HG02852 (cell line): Measurements from ENCODE around the gene CC2D1B.

ENCODE experiments used
- ATAC-seq: cut with Tn5 transposase; IDR thresholded peaks from one replicate; pipeline ENCODE4 v1.9.1; 2021; ENCODE audit warnings: mild to moderate bottlenecking, moderate library complexity; ENCODE audit not compliant: unreplicated experiment

CC2D1B gene

DNA sequence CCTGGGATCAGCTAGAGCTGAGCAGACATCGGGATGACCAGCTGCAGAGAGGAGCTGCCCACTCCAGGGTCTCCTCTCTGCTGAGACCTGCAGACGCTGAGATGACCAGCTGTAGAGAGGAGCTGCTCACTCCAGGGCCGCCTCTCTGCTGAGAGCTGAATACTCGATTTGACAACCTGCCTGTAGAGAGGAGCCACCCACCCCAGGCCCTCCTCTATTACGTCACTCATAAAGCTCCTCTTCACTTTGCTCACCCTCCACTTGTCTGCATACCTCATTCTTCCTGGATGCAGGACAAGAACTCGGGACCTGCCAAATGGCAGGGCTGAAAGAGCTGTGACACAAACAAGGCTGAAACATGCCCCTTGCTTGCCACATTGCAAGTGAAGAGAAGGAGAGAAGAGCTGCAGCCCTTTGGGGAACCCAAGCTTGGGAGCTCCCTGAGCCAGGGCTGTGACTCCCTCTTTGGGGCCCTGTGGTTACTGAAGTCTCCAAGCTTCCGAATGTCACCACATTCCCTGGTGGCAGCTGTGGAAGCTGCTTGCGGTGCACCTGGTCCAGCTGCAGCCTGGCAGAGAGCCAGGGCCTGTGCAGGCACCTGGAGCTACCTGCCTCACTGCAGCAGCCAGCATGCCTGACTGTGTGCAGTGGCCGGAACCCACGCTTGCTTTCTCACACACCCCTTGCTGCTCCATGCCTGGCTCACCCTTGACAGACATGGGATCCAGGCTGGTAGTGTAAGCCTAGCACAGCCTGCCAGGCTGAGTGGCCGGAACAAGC, 59.6 kb downstream of the CC2D1B start:
- ATAC-seq: no peak

DNA sequence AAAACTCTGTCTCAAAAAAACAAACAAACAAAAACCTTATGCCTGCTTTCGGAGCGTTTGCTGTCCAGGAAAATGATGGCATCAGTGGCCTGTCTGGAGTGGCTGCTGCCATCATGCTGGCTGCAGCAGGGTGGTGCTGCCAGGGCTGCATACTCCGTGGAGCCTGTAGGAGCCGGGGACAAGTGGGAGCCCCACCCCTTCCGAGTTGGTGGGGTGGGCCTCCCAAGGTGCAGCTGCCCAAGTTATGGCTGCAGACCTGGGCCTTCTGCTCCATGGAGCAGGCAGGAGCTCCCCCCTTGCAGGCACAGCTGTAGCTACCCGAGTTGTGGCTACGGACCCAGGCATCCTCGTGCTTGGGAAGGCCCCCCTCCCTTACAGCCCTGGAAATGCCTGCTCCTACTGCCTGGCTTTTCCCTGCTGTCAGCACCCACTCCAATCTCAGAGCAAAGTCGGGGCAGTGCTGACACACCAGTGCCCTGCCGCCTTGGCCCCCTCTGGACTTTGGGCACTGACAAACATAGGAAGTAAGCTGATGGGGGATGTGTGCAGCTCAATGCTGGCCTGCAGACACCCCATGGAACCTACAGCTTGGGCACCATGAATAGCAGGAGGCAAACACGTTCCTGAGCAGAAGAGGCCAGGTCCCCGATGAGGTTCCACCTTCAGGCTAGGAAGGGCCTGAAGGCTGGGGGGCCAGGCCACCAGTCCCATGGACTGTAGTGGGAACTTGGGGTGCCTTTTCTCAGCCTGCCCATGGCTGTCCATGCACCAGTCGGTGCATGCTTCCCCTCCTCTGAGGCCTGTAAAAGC, 60.4 kb downstream of the CC2D1B start:
- no peak for ATAC-seq
